Fibroblast of gingiva (primary cell): ENCODE data around the gene MBD5.

Source experiments
- DNase-seq: peaks from one replicate; pipeline ENCODE4 v3.0.0-alpha.2; 2011; ENCODE audit warnings: low read depth

Gene MBD5

GRCh38 chr2:148023861-148024260 is 3.0 kb downstream of the MBD5 start:
- DNase-seq: no peak

GRCh38 chr2:148026573-148026972 is 5.7 kb downstream of the MBD5 start:
- no peak for DNase-seq

- no peak for DNase-seq
These were observed 6.9 kb downstream of the MBD5 start for GRCh38 chr2:148027822-148028221.

- DNase-seq: no peak
These were observed 7.9 kb downstream of the MBD5 start for GRCh38 chr2:148028781-148029180.

- DNase-seq: no peak
These were observed 10.3 kb downstream of the MBD5 start for GRCh38 chr2:148031152-148031551.

DNA sequence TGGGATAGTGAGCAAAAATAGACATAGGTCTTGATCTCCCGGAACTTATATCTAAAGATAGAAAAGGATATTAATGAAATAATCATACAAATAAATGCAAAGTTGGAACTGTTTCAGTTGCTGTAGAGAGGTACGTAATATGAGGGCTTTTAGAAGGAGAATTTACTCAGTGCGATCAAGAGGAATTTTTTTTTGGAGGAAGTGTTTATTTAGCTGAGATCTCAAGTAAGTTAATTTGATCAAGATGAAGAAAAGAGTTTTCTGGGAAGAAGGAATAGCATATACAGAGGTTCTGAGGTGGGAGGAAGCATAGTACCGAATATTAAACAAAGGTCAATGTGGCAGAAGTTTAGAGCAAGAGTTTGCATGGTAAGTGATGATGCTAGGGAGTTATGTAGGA is 11.3 kb downstream of the MBD5 start:
- DNase-seq: no peak

DNA sequence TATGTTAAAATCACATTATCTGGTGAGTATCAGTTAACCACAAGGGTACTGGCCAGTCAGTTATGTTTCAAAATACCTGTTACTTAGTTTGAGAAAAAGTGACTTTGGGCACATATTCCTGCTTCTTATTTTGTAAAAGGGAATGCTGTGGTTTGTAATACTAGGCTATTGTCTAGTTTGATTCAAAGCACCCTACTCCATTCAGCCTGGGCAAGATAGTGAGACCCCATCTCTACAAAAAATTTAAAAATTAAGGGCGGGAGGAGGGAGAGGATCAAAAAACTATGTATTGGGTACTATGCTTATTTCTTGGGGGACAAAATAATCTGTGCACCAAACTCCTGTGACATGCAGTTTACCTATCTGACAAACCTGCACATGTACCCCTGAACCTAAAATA is 18.9 kb downstream of the MBD5 start:
- no peak for DNase-seq

DNA sequence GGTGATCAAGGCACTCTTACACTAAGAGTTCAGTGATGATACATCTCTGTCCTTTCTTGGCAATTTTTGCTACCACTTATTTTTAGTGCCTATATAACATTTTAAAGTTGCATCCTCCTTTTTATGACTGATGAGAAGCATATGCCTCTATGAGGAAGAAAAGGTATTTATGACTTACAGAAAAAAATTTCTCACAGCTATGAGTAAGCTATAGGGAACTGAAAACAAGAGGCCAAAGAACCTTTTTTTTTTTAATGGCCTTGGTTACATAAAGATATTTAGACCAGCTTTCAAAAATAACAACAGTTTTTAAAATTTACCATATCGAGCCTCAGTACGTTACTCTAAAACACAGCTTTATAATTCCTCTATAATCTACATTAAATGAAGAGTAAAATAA is 21.3 kb downstream of the MBD5 start:
- DNase-seq: no peak

- no peak for DNase-seq
These were observed 23.4 kb downstream of the MBD5 start for GRCh38 chr2:148044322-148044721.

DNA sequence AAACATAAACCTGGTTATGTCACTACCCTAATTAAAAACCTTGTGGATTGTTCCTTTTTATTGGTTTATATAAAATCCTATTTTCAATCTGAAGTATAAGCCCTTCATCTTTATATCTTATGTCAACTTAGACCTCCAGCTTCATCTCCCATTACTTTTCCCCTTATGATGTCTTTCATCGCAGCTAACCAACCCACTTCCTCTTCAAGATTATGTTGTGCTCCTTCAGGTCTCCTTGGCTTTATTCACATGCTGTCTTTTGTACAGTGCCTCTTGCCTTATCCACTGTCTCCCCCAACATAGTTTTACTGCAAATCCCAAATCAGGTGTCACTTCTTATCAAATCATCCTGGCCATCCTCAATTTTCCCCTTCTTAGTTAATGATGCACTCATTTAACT is 25.9 kb downstream of the MBD5 start:
- no peak for DNase-seq

DNA sequence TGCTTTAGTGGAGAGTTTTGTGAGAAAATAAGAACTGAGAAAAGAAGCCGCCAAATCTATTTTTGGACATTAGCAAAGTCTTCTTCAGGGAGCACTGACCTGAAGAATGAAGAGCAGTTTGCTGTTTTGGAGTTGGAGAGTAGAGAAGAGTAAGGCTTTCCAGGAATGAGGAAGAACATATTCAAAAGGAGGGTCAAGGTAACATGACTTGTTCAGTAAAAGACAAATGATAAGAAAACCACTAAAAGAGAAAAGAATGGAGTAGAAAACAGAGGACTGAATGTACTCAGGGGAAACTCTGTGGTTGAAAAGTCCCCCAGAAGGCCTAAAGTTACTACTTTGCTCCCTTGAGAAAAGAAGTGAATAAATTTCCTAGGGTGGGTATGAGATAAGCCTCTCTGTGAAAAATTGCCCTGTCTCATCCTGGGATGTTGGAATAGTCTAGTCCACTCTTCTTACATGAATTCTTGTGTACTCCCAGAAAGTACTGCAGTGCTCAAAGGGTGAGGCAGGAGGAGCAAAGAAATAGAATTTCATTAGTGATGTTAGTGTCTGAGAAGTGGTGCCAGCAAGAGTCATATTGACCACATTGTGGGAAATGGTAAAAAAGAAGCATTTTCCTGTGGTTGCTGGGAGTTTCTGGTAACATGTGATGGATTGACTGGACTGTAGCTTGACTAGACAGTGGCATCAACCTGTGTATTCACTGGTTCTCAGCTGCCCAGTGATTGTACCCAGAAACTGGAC is 27.8 kb downstream of the MBD5 start:
- no peak for DNase-seq

DNA sequence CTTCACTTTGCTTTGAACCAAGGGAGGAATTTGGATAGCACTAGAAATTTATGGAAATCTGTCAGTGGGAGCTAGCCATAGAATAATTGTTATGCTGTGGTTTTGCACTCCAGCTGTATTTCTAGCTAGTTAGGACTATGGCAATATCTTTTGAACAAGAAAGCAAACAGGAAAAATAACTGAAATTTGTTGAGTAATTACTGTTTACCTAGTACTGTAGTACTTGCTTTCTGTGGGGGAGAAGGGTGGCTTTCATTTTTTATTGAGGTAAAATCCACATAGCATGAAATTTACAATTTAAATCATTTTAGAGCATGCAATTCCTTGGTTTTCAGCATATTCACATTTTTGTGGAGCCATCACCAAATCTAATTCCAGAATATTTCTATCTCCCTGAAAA is 28.4 kb downstream of the MBD5 start:
- DNase-seq: no peak

GRCh38 chr2:148052687-148053086 is 31.8 kb downstream of the MBD5 start:
- no peak for DNase-seq

DNA sequence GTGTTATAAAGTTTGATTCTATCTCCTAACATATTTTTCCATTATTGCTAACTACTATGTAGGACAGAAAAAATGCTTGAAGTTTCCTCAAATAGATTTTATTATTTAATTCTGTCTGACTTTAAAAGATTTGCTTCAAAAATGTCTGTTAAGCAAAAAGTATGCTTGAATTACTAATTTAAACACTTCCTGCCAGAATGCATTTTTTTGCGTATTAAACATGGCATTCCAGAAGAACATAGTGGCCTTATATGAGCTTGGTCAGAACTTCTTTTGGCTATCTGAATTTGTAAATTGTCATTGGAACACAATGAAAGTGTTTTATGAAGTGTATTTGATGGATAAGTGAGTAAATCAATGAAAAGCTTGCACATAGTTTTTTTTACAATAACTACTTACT is 37.8 kb downstream of the MBD5 start:
- DNase-seq: peak; percentile 11

- no peak for DNase-seq
These were observed 42.7 kb downstream of the MBD5 start for GRCh38 chr2:148063633-148064032.

DNA sequence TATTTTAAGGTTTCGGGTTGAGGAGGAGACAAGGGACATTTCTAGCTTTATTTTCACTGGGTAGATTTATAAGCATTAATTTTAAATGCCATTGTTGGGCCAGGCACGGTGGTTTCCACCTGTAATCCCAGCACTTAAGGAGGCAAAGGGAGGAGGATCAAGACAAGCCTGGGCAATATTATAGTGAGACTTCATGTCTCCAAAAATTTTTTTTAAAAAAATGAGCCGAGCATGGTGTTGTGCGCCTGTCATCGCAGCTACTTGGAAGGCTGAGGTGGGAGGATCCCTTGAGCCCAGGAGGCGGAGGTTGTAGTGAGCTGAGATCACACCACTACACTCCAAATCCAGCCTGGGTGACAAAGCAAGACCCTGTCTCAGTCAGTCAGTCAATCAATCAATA is 45.0 kb downstream of the MBD5 start:
- DNase-seq: no peak

DNA sequence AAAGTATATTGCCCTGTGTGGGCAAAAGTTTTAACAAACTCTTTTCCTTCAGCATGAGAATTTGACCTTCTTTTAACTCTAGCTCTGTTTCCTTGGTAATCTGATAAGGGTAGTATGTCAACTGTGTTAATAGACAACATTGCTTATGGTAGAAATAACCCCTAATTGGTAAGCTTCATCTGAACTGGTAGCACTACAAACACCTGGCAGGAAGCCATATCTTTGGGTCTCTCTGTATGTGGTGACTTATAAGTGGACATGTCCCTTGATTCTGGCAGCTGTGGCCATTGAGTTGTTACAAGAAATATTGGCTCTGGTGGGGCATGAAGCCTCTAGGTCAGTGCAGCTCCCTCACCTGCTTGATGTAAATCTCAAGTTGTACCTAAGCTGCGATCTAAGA is 46.9 kb downstream of the MBD5 start:
- no peak for DNase-seq

GRCh38 chr2:148071351-148071750 is 50.5 kb downstream of the MBD5 start:
- DNase-seq: no peak

DNA sequence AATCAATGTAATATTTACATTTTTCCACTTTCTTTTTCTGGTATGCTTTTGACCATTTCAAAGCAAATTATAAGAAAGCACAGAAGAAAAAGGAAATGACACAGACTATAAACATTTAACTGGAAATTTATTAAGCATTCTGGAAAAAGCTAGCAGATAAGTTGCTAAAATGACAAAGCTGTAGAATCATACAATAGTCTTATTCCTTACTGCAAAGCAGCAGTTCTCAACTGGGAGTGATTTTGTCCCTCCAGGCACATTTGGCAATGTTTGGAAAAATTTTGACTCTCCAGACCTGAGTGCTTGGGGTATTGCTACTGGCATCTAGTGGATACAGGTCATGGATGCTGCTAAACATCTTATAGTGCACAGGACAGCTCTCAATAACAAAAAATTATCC is 75.1 kb downstream of the MBD5 start:
- DNase-seq: no peak

GRCh38 chr2:148102641-148103040 is 81.8 kb downstream of the MBD5 start:
- no peak for DNase-seq

GRCh38 chr2:148103946-148104345 is 83.1 kb downstream of the MBD5 start:
- no peak for DNase-seq

- DNase-seq: no peak
These were observed 85.4 kb downstream of the MBD5 start for GRCh38 chr2:148106331-148106730.

- DNase-seq: no peak
These were observed 87.5 kb downstream of the MBD5 start for GRCh38 chr2:148108385-148108784.

GRCh38 chr2:148110184-148110583 is 89.3 kb downstream of the MBD5 start:
- no peak for DNase-seq

DNA sequence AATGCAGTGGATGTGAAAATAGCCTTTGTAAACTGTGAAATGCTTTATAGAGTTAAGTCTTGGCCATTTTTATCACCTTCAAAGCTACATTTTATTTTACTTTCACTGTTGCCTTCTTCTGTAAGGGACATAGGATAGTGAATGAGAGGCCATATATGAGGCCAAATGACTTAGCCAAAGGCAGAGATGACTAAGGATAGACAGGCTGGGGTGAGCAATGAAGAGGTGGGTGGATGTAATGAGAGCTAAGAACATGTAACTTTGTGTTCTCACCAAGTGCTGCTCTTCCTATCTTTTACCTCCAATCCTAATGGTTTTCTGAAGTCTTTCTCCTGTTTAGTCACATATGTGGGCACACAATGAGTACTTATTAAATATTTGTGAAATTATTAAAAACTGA is 101.9 kb downstream of the MBD5 start:
- DNase-seq: no peak
